Measurements from ENCODE around the gene TSN. TPM values are rescaled to one million over a fixed set of nuclear protein-coding genes. Genes with fewer than 3 reads are reported as not detected.

The TSN gene
- polyA plus RNA-seq, 1 of the 3 experiments (the other 2 are of a cell fraction) = 26.1 TPM

DNA sequence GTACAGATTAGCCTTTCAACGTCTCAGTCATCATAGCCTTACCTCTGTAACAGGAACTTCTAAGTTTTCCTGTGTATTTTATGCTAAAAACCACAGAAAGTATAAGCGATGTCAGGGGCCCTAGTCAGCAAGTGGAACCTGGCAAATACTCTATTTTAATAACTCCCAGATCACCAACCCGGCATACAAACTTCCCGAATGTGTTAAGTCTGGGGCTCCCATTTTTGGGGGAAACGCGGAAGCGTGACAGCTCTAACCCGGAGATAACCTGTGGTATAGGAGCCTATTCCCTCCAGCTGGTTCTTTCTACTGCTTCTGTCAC is 19.4 kb upstream of the TSN start:
- no peak for DNase-seq
- Histone ChIP-seq H3K27ac (ENCODE audit: low read depth in 2 of 2, low read length in 1 of 2) (peak overlapping the region; percentile 68 to 82), H3K4me2 (peak overlapping the region; percentile 92), H3K4me1 (ENCODE audit: control insufficient read depth in 1 of 2, insufficient read depth in 2 of 2, low read depth in 1 of 2, low read length in 1 of 2) (peaks cover 5 to 6% of the 10 kb centered on the region in 2 experiments; a peak in 2 of 4 replicates), H3K79me2 (ENCODE audit: insufficient read depth) (peaks cover 49% of the 10 kb centered on the region), H3K9me3 (no peaks in the 10 kb centered on the region), H2AFZ (ENCODE audit: low read depth) (peak overlapping the region; percentile 91), H3F3A (replicated peaks; ENCODE audit: insufficient read depth) (no peaks in the 10 kb centered on the region), H3K4me3 (ENCODE audit: low read depth in 2 of 2, low read length in 1 of 2) (peak overlapping the region; percentile 92 to 99), H3K36me3 (replicated peaks in 1 of 2; ENCODE audit: control insufficient read depth in 1 of 2, insufficient read depth in 2 of 2, low read length in 1 of 2) (peaks cover 30 to 40% of the 10 kb centered on the region in 2 experiments), H3K27me3 (ENCODE audit: insufficient read depth) (no peaks in the 10 kb centered on the region), H3K9me2 (no peaks in the 10 kb centered on the region), H4K20me1 (ENCODE audit: insufficient read depth) (no peaks in the 10 kb centered on the region; the same call in 1 of the 2 replicates), H3K9ac (peak overlapping the region; percentile 94)
- 0% methylated on average over 8 of the region's 8 CpGs for WGBS (ENCODE audit: low lambda C conversion rate)
- ChIA-PET POLR2A (interaction anchor here (0.6 to 1.5 kb wide), 6 partner anchors 11 to 277 kb away, joined by 3 to 9 read pairs (median 5); partner anchors contain the start of genes RNU4ATAC and TSN), CTCF (interaction anchor here (0.7 to 2.6 kb wide), 5 partner anchors 18 to 334 kb away, joined by 3 to 8 read pairs (median 3); no protein-coding TSS in a partner anchor)
- TF ChIP-seq RAD21 (IDR thresholded peaks at IDR 0.05; ENCODE audit: low read length) = no peak
- TF ChIP-seq NRF1 (IDR thresholded peaks at IDR 0.05; ENCODE audit: low read depth, low read length) = no peak
- no peak for TF ChIP-seq MXI1 (IDR thresholded peaks at IDR 0.05; ENCODE audit: low read depth, low read length)
- no peak for TF ChIP-seq ELF1 (IDR thresholded peaks at IDR 0.05)
- TF ChIP-seq, protein P1, sequence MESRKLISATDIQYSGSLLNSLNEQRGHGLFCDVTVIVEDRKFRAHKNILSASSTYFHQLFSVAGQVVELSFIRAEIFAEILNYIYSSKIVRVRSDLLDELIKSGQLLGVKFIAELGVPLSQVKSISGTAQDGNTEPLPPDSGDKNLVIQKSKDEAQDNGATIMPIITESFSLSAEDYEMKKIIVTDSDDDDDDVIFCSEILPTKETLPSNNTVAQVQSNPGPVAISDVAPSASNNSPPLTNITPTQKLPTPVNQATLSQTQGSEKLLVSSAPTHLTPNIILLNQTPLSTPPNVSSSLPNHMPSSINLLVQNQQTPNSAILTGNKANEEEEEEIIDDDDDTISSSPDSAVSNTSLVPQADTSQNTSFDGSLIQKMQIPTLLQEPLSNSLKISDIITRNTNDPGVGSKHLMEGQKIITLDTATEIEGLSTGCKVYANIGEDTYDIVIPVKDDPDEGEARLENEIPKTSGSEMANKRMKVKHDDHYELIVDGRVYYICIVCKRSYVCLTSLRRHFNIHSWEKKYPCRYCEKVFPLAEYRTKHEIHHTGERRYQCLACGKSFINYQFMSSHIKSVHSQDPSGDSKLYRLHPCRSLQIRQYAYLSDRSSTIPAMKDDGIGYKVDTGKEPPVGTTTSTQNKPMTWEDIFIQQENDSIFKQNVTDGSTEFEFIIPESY (IDR thresholded peaks at IDR 0.05; ENCODE audit: borderline replicate concordance, low read depth) = no peak
- no peak for TF ChIP-seq YY1 (IDR thresholded peaks at IDR 0.05; ENCODE audit: low read depth)
- TF ChIP-seq RXRA (IDR thresholded peaks at IDR 0.05; ENCODE audit: borderline replicate concordance, low read depth) = no peak

DNA sequence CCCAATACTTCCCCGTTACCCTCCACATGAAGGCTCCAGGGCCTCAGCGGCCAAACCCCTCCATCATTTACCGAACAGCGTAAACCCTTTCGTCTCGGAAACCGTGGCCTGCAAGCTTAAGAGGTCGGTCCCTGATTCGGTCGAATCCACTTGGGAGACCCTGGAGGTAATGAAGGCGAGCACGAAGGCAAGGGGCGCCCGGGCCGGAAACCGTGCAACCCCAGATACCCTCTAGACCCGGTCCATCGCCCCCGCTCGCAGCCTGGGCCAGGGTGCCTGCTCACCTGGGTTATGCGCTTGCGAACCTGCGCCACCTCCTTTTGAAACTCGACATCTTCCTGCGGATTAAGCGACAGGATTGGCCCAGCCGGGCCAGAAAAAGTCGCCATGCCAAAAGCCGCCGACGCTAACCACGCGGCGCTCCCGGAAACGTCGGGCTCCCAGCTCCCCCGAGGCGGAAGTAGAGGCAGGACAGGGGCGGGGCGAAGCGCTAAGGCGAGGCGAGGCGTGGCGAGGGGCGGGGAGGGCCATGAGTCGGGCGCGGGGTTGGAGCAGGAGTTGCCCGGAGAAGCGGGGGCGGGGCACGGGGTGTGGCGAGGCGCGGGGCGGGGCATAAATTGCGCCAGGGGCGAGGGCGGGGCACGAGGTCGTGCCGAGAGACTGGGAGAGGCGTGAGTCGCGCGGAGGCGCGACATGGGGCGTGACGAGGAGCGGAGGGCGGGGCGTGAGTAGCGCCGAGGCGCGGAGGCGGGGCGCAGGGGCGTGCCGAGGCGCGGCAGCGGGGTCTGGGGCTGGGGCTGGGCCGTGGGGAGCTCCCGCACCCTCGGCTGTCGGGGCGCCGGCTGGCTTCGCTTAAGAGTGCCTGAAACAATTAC is 18.8 kb upstream of the TSN start, which contains the start of gene NIFK:
Gene NIFK, minus strand, starts transcription at position 414 of the 875 bp plus-strand sequence. Its CDS starts 25 bp downstream, at position 389.
- DNase-seq = peak; percentile 99
- H3K36me3 ChIP-seq (replicated peaks in 1 of 2; ENCODE audit: control insufficient read depth in 1 of 2, insufficient read depth in 2 of 2, low read length in 1 of 2) = peaks cover 24 to 35% of the 10 kb centered on the region in 2 experiments
- H3F3A ChIP-seq (replicated peaks; ENCODE audit: insufficient read depth) = no peaks in the 10 kb centered on the region
- peak within 1 kb of the TSS; percentile 91 for H2AFZ ChIP-seq (ENCODE audit: low read depth)
- CTCF ChIA-PET = interaction anchor here (0.7 to 2.6 kb wide), 5 partner anchors 18 to 335 kb away, joined by 3 to 8 read pairs (median 3); no protein-coding TSS in a partner anchor
- H3K9me3 ChIP-seq = no peaks in the 10 kb centered on the region
- H3K9ac ChIP-seq = peak within 1 kb of the TSS; percentile 94
- no peaks in the 10 kb centered on the region for H3K9me2 ChIP-seq
- peaks cover 49% of the 10 kb centered on the region for H3K79me2 ChIP-seq (ENCODE audit: insufficient read depth)
- 1% methylated on average over 58 of the region's 93 CpGs for WGBS (ENCODE audit: low lambda C conversion rate)
- POLR2A ChIA-PET = interaction anchor here (0.6 to 1.5 kb wide), 6 partner anchors 12 to 278 kb away, joined by 3 to 9 read pairs (median 5); partner anchors contain the start of genes RNU4ATAC and TSN
- peaks cover 5 to 6% of the 10 kb centered on the region in 2 experiments; a peak in 2 of 4 replicates for H3K4me1 ChIP-seq (ENCODE audit: control insufficient read depth in 1 of 2, insufficient read depth in 2 of 2, low read depth in 1 of 2, low read length in 1 of 2)
- H3K27me3 ChIP-seq (ENCODE audit: insufficient read depth) = no peaks in the 10 kb centered on the region
- H3K27ac ChIP-seq (ENCODE audit: low read depth in 2 of 2, low read length in 1 of 2) = peak within 1 kb of the TSS; percentile 68 to 82
- H3K4me2 ChIP-seq = peak within 1 kb of the TSS; percentile 92
- peak within 1 kb of the TSS; percentile 92 to 99 for H3K4me3 ChIP-seq (ENCODE audit: low read depth in 2 of 2, low read length in 1 of 2)
- no peaks in the 10 kb centered on the region; the same call in 1 of the 2 replicates for H4K20me1 ChIP-seq (ENCODE audit: insufficient read depth)
- TF ChIP-seq FOXJ3 (CRISPR knock-in tag; IDR thresholded peaks at IDR 0.05) = no peak
- peak; percentile 98 for TF ChIP-seq MXI1 (IDR thresholded peaks at IDR 0.05; ENCODE audit: low read depth, low read length)
- no peak for TF ChIP-seq RXRA (IDR thresholded peaks at IDR 0.05; ENCODE audit: borderline replicate concordance, low read depth)
- TF ChIP-seq, protein P2, sequence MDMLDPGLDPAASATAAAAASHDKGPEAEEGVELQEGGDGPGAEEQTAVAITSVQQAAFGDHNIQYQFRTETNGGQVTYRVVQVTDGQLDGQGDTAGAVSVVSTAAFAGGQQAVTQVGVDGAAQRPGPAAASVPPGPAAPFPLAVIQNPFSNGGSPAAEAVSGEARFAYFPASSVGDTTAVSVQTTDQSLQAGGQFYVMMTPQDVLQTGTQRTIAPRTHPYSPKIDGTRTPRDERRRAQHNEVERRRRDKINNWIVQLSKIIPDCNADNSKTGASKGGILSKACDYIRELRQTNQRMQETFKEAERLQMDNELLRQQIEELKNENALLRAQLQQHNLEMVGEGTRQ (IDR thresholded peaks at IDR 0.05; ENCODE audit: borderline replicate concordance, low read depth, low read length) = no peak
- TF ChIP-seq CHD2 (IDR thresholded peaks at IDR 0.05; ENCODE audit: low read length, partially characterized antibody) = peak; percentile 87
- TF ChIP-seq, protein P1 (IDR thresholded peaks at IDR 0.05; ENCODE audit: borderline replicate concordance, low read depth) = no peak
- TF ChIP-seq, protein P3, sequence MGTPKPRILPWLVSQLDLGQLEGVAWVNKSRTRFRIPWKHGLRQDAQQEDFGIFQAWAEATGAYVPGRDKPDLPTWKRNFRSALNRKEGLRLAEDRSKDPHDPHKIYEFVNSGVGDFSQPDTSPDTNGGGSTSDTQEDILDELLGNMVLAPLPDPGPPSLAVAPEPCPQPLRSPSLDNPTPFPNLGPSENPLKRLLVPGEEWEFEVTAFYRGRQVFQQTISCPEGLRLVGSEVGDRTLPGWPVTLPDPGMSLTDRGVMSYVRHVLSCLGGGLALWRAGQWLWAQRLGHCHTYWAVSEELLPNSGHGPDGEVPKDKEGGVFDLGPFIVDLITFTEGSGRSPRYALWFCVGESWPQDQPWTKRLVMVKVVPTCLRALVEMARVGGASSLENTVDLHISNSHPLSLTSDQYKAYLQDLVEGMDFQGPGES (IDR thresholded peaks at IDR 0.05; ENCODE audit: low read depth, low read length) = no peak
- TF ChIP-seq, protein P4, sequence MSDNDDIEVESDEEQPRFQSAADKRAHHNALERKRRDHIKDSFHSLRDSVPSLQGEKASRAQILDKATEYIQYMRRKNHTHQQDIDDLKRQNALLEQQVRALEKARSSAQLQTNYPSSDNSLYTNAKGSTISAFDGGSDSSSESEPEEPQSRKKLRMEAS (IDR thresholded peaks at IDR 0.05; ENCODE audit: low read depth) = peak; percentile 99
- TF ChIP-seq POLR2AphosphoS5 (IDR thresholded peaks at IDR 0.05; ENCODE audit: low read depth, low read length) = peak; percentile 49
- peak; percentile 84 for TF ChIP-seq SIN3A (IDR thresholded peaks at IDR 0.05; ENCODE audit: borderline replicate concordance, low read depth, low read length)
- no peak for TF ChIP-seq EP300 (IDR thresholded peaks at IDR 0.05; ENCODE audit: borderline replicate concordance in 1 of 2, low read depth in 1 of 2, low read length in 1 of 2)
- TF ChIP-seq TCF12 (IDR thresholded peaks at IDR 0.05) = no peak
- peak; percentile 80 for TF ChIP-seq YY1 (IDR thresholded peaks at IDR 0.05; ENCODE audit: low read depth)
- TF ChIP-seq NFIC (IDR thresholded peaks at IDR 0.05; ENCODE audit: borderline replicate concordance) = no peak
- TF ChIP-seq GABPA (IDR thresholded peaks at IDR 0.05; ENCODE audit: low read depth) = peak; percentile 84
- TF ChIP-seq RFX5 (IDR thresholded peaks at IDR 0.05; ENCODE audit: low read length) = no peak

All from SK-N-SH (cell line).